Esophagus squamous epithelium (tissue), 4 donors: ENCODE results near the gene PCSK6.

ENCODE experiments used
- POLR2A ChIP-seq, 4 donors: fragments of 450-650 bp; IDR thresholded peaks; one replicate each; pipeline ENCODE4 v1.6.1; 2017; ENCODE audit warnings: antibody characterized with exemption in 4 of 4, mild to moderate bottlenecking in 4 of 4, moderate library complexity in 3 of 4
- TF ChIP-seq, protein P1 (sequence below), 6 experiments: fragments of 450-650 bp in 4 of 6; fragments of 200-600 bp in 2 of 6; sonication (generic) in 2 of 6; IDR thresholded peaks; one replicate each; pipeline ENCODE4 v1.5.1; 2016 to 2019; ENCODE audit warnings: antibody characterized with exemption in 6 of 6, mild to moderate bottlenecking in 4 of 6, moderate library complexity in 4 of 6

DNA sequence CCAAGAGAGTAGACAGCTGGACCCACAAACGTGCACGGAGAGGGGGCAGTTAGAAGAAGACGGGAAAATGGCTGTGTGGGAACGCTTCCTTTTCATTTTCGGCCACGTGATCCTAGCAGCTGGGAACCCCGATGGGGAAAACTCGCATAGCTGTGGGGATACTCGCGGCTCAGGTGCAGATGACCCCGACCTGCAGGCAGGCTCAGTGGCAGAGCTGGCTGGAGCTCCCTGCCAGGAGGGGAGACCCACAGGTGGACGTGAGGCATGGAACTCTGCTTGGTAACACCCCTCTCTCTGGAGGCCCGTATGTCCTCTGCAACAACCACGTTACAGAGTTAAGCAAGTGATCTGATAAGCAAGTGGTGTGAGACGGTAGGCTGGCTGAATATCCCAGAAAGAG is 109.9 kb downstream of the PCSK6 start:
- TF ChIP-seq, protein P1, sequence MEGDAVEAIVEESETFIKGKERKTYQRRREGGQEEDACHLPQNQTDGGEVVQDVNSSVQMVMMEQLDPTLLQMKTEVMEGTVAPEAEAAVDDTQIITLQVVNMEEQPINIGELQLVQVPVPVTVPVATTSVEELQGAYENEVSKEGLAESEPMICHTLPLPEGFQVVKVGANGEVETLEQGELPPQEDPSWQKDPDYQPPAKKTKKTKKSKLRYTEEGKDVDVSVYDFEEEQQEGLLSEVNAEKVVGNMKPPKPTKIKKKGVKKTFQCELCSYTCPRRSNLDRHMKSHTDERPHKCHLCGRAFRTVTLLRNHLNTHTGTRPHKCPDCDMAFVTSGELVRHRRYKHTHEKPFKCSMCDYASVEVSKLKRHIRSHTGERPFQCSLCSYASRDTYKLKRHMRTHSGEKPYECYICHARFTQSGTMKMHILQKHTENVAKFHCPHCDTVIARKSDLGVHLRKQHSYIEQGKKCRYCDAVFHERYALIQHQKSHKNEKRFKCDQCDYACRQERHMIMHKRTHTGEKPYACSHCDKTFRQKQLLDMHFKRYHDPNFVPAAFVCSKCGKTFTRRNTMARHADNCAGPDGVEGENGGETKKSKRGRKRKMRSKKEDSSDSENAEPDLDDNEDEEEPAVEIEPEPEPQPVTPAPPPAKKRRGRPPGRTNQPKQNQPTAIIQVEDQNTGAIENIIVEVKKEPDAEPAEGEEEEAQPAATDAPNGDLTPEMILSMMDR (IDR thresholded peaks at IDR 0.05): no peak
- no peak for TF ChIP-seq POLR2A (IDR thresholded peaks at IDR 0.05)
